Gastrocnemius medialis (tissue), 4 donors: ENCODE results near the gene KCNK2. TPM values are rescaled to one million over a fixed set of nuclear protein-coding genes. Genes with fewer than 3 reads are reported as not detected.

Experiments
- ATAC-seq, 2 donors: fragments of 150-250 bp; one replicate each; pipeline ENCODE4 v1.9.1; 2016
- DNase-seq, 2 donors: peaks; one replicate each; pipeline ENCODE4 v3.0.0-alpha.2; 2019
- H3K27ac ChIP-seq, 4 donors: fragments of 200-600 bp; sonication (generic); 1 replicate in 1 of 4; 2 replicates in 3 of 4; pipeline ENCODE4 v1.5.1; 2016 to 2018; ENCODE audit warnings: mild to moderate bottlenecking in 2 of 4, moderate library complexity in 1 of 4
- H3K27me3 ChIP-seq, 3 donors: fragments of 200-600 bp; sonication (generic) in 2 of 3; 1 replicate in 1 of 3; 2 replicates in 2 of 3; pipeline versions ENCODE4 v1.5.1 to v1.6.0; 2016 to 2019; ENCODE audit warnings: mild to moderate bottlenecking in 1 of 3, moderate library complexity in 1 of 3
- H3K36me3 ChIP-seq, 2 donors: fragments of 200-600 bp; sonication (generic) in 1 of 2; one replicate each; pipeline ENCODE4 v1.5.1; 2017 to 2018
- H3K4me1 ChIP-seq, 2 donors: fragments of 200-600 bp; sonication (generic) in 1 of 2; one replicate each; pipeline ENCODE4 v1.5.1; 2016 to 2017; ENCODE audit warnings: mild to moderate bottlenecking in 2 of 2
- H3K4me3 ChIP-seq, 4 donors: fragments of 200-600 bp; sonication (generic) in 3 of 4; 1 replicate in 1 of 4; 2 replicates in 3 of 4; pipeline ENCODE4 v1.5.1; 2016 to 2019; ENCODE audit warnings: mild to moderate bottlenecking in 2 of 4
- H3K9me3 ChIP-seq, 3 donors: fragments of 200-600 bp; sonication (generic) in 2 of 3; 1 replicate in 1 of 3; 2 replicates in 2 of 3; pipeline ENCODE4 v1.5.1; 2016 to 2019
- POLR2A ChIP-seq, 2 donors: fragments of 450-650 bp; IDR thresholded peaks; one replicate each; pipeline ENCODE4 v1.6.1; 2017; ENCODE audit warnings: antibody characterized with exemption in 2 of 2, mild to moderate bottlenecking in 2 of 2, moderate library complexity in 2 of 2
- in situ Hi-C, 4 donors: fragments of 200-750 bp; cut with MboI; loops; one replicate each; pipeline versions ENCODE4 v1.15.0 to v1.8.0; 2017; ENCODE audit warnings: low sequenced_read_pairs in 4 of 4
- intact Hi-C: fragments of 100-400 bp; cut with DNase I; formaldehyde crosslinking; loops from one replicate; pipeline ENCODE4 v1.15.1; 2023; ENCODE audit warnings: low total_unique reads
- total RNA-seq, 4 donors: library from RNA; depleted of rRNA; stranded (reverse); fragments of >200 nt; gene quantifications; one replicate each; pipeline versions ENCODE4 v1.1.0 to v1.2.3, GENCODE V29; 2016
- TF ChIP-seq, protein P1 (sequence below), 5 experiments: fragments of 450-650 bp in 3 of 5; fragments of 200-600 bp in 2 of 5; sonication (generic) in 2 of 5; IDR thresholded peaks in 4 of 5; conservative IDR thresholded peaks in 1 of 5; 1 replicate in 4 of 5; 2 replicates in 1 of 5; pipeline ENCODE4 v1.5.1; 2016 to 2019; ENCODE audit warnings: antibody characterized with exemption in 5 of 5, mild to moderate bottlenecking in 3 of 5, moderate library complexity in 3 of 5

KCNK2 gene
- total RNA-seq, 4 donors from 2014 or later: 0.56 to 2.4 (median 0.97) TPM

DNA sequence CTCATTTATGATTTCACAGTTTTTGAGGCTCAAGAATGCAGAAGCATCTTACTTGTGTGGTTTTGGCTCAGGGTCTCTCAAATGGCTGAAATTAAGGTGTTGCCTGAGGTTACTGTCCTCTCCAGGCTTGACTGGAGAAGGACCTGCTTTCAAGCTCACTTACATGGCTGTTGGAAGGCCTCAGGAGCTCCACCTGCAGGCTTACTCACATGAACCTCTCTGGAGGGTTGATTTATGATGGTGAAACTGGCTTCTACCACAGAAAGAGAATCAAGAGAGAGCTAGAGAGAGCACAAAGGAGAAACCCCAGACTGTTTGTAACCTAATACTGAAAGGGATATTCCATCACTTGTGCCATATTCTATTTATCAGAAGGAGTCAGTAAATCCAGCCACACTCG lies 6.2 kb upstream of the KCNK2 start:
- ATAC-seq: no peak
- intact Hi-C loops: no loop called here
- Histone ChIP-seq H3K36me3 (no peaks in the 10 kb centered on the region), H3K9me3 (no peaks in the 10 kb centered on the region), H3K4me1 (no peaks in the 10 kb centered on the region), H3K27ac (no peak overlapping the region), H3K4me3 (no peak overlapping the region), H3K27me3 (peaks cover 0 to under 1% (median 0%) of the 10 kb centered on the region in 3 donors)
- TF ChIP-seq POLR2A (IDR thresholded peaks at IDR 0.05): no peak
- TF ChIP-seq, protein P1, sequence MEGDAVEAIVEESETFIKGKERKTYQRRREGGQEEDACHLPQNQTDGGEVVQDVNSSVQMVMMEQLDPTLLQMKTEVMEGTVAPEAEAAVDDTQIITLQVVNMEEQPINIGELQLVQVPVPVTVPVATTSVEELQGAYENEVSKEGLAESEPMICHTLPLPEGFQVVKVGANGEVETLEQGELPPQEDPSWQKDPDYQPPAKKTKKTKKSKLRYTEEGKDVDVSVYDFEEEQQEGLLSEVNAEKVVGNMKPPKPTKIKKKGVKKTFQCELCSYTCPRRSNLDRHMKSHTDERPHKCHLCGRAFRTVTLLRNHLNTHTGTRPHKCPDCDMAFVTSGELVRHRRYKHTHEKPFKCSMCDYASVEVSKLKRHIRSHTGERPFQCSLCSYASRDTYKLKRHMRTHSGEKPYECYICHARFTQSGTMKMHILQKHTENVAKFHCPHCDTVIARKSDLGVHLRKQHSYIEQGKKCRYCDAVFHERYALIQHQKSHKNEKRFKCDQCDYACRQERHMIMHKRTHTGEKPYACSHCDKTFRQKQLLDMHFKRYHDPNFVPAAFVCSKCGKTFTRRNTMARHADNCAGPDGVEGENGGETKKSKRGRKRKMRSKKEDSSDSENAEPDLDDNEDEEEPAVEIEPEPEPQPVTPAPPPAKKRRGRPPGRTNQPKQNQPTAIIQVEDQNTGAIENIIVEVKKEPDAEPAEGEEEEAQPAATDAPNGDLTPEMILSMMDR (IDR thresholded peaks at IDR 0.05 in 4 of 5, conservative IDR thresholded peaks at IDR 0.05 in 1 of 5): no peak
- DNase-seq: no peak
- in situ Hi-C loops: no loop called here

DNA sequence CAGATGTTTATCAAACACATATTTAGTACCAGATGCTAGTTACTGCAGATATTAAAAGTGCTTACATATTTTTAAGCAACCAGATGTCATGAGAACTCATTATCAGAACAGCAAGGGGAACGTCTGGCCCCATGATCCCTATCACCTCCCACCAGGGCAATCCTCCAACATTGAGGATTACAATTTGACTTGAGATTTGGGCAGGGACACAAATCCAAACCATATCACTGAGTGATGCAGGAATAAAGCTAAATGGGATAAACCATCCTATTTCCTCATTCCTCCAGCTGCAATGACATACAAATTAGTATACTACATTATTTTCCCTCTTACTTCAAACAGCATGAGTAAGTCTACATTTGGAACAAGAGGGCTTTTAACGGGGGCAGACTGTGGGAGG lies 3.1 kb upstream of the KCNK2 start:
- peaks cover 0 to 3% of the 10 kb centered on the region in 2 donors for H3K4me1 ChIP-seq
- in situ Hi-C loops (no loop called here), intact Hi-C loops (no loop called here)
- H3K36me3 ChIP-seq: no peaks in the 10 kb centered on the region
- H3K9me3 ChIP-seq: no peaks in the 10 kb centered on the region
- H3K27me3 ChIP-seq: peaks cover 19 to 23% (median 20%) of the 10 kb centered on the region in 3 donors
- ATAC-seq: no peak
- DNase-seq: no peak
- TF ChIP-seq, protein P1 (IDR thresholded peaks at IDR 0.05 in 4 of 5, conservative IDR thresholded peaks at IDR 0.05 in 1 of 5): no peak
- no peak overlapping the region for H3K4me3 ChIP-seq
- no peak overlapping the region for H3K27ac ChIP-seq

DNA sequence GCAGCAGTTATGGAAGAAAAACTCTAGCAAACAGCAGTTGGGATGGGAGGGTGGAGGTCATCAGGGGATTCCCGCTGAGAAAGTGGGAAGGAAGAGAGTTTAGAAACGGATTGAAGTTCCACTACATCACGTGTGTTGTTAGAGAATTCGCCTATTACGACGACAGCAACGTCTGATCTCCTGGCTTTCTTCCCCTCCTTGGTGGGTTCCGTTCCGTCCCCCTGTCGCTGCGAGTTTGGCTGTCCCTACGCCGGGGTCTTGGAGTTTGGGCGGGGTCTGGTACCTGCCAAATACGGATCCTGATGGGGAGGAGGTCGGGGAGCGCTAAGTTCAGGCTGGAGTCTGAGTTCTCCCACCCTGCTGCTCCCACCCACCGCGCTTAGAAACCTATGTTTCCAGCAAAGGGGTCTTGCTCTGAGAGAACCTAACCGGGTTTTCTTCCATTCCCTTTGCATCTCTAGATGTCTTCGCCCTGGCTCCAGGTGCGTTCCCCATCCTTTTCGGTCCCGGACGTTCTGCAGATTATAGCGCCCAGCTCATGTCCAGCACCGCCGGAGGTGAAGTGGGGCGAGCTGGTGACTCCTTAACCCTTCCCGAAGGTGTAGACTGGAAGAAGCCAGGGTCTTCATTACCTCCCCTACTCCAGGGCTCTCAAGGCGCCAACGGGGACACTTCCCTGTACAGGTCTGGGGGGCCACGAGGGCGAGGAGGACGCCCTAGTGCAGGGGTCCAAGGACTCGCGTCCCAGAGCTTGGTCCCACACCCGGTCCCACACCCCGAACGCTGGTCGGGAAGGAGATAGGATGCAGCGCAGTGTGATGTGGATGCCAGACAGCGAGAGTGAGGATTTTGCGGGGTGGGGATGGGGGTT lies 641 bp upstream of the KCNK2 start:
- peak overlapping the region; percentile 36 to 53 (median 43) for H3K4me3 ChIP-seq
- intact Hi-C loops (no loop called here), in situ Hi-C loops (no loop called here)
- no peak for TF ChIP-seq POLR2A (IDR thresholded peaks at IDR 0.05)
- TF ChIP-seq, protein P1 (IDR thresholded peaks at IDR 0.05 in 4 of 5, conservative IDR thresholded peaks at IDR 0.05 in 1 of 5): no peak
- no peak for ATAC-seq
- peaks cover 0 to 3% of the 10 kb centered on the region in 2 donors for H3K4me1 ChIP-seq
- peaks cover 26 to 32% (median 28%) of the 10 kb centered on the region in 3 donors for H3K27me3 ChIP-seq
- H3K36me3 ChIP-seq: no peaks in the 10 kb centered on the region
- DNase-seq: no peak
- no peaks in the 10 kb centered on the region for H3K9me3 ChIP-seq
- H3K27ac ChIP-seq: no peak overlapping the region

DNA sequence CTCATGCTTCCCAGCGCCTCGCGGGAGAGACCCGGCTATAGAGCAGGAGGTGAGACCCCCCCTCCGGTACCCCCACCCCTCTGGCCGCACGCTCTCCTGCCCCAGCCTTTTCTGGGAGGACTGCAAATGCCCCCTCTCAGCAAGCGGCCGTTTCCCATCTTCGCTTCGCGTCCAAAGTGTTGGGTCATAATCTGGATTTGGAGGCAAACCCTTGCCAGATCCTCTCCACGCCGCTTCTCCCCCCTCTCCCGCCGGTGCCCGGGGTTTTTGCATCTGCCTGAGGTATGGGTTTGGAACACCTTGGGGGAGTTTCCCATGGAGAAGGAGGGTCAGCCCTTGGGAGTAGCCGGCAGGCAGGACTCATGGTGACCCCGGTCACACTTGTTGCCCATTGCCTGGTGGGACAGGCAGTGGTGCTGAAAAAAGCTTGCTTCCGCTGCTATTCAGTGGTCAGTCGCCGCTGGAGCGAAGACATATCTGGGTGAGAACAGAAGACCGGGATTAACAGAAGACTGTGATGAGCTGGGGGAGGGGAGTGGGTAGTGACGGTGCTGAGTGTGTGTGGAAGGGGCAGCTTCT lies 935 bp downstream of the KCNK2 start:
- TF ChIP-seq, protein P1 (IDR thresholded peaks at IDR 0.05 in 4 of 5, conservative IDR thresholded peaks at IDR 0.05 in 1 of 5): no peak
- TF ChIP-seq POLR2A (IDR thresholded peaks at IDR 0.05): no peak
- intact Hi-C loops: no loop called here
- no peak for DNase-seq
- Histone ChIP-seq H3K27me3 (peaks cover 26 to 34% (median 28%) of the 10 kb centered on the region in 3 donors), H3K27ac (no peak overlapping the region), H3K4me1 (peaks cover 0 to 3% of the 10 kb centered on the region in 2 donors), H3K36me3 (no peaks in the 10 kb centered on the region), H3K9me3 (no peaks in the 10 kb centered on the region), H3K4me3 (peak overlapping the region; percentile 42 to 53 (median 46))
- ATAC-seq: peak in 1 of 2 donors; percentile 41
- in situ Hi-C loops: no loop called here
